ENCODE data around the gene CACHD1. TPM values are rescaled to one million over a fixed set of nuclear protein-coding genes. Genes with fewer than 3 reads are reported as not detected.

CACHD1 gene
- total RNA-seq, 2 experiments from 2014 or later, result 2.6 to 2.9 TPM

- CTCF ChIA-PET, result interaction anchor here (0.6 kb wide), 1 partner anchor 47 kb away, joined by 4 read pairs; no protein-coding TSS in a partner anchor
- Mint-ChIP-seq H3K4me1 (ENCODE audit: low read depth) (peaks cover 8% of the 10 kb centered on the region), H3K27ac (no peak overlapping the region), H3K4me3 (no peak overlapping the region), H3K27me3 (ENCODE audit: low read depth) (no peaks in the 10 kb centered on the region), H3K9me3 (no peaks in the 10 kb centered on the region), H3K36me3 (ENCODE audit: low read depth) (no peaks in the 10 kb centered on the region)
- DNase-seq, result no peak
- intact Hi-C loops (cut with micrococcal nuclease), result no loop called here
Measured at GRCh38 chr1:64517640-64518039, 47.7 kb downstream of the CACHD1 start.

- CTCF ChIA-PET, result no interaction called here
- H3K9me3 Mint-ChIP-seq, result no peaks in the 10 kb centered on the region
Measured at GRCh38 chr1:64518692-64519481, 49.0 kb downstream of the CACHD1 start.

GRCh38 chr1:64519901-64520300 lies 50.0 kb downstream of the CACHD1 start:
- H3K9me3 Mint-ChIP-seq, result no peaks in the 10 kb centered on the region
- no peaks in the 10 kb centered on the region for H3K27me3 Mint-ChIP-seq (ENCODE audit: low read depth)
- H3K4me1 Mint-ChIP-seq (ENCODE audit: low read depth), result peaks cover 6% of the 10 kb centered on the region
- DNase-seq, result no peak
- no peak overlapping the region for H3K4me3 Mint-ChIP-seq
- intact Hi-C loops (cut with micrococcal nuclease), result no loop called here
- CTCF ChIA-PET, result no interaction called here
- no peaks in the 10 kb centered on the region for H3K36me3 Mint-ChIP-seq (ENCODE audit: low read depth)
- H3K27ac Mint-ChIP-seq, result no peak overlapping the region

More at GRCh38 chr1:64518692-64519481, 49.0 kb downstream of the CACHD1 start:
- no peak overlapping the region for H3K4me3 Mint-ChIP-seq
- H3K27me3 Mint-ChIP-seq (ENCODE audit: low read depth), result no peaks in the 10 kb centered on the region
- DNase-seq, result no peak
- H3K27ac Mint-ChIP-seq, result no peak overlapping the region
- no peaks in the 10 kb centered on the region for H3K36me3 Mint-ChIP-seq (ENCODE audit: low read depth)
- intact Hi-C loops (cut with micrococcal nuclease), result no loop called here
- peaks cover 9% of the 10 kb centered on the region for H3K4me1 Mint-ChIP-seq (ENCODE audit: low read depth)

GRCh38 chr1:64522740-64523139 lies 52.8 kb downstream of the CACHD1 start:
- H3K36me3 Mint-ChIP-seq (ENCODE audit: low read depth), result no peaks in the 10 kb centered on the region
- peaks cover 22% of the 10 kb centered on the region for H3K4me1 Mint-ChIP-seq (ENCODE audit: low read depth)
- no peak for DNase-seq
- H3K4me3 Mint-ChIP-seq, result no peak overlapping the region
- no peak overlapping the region for H3K27ac Mint-ChIP-seq
- H3K9me3 Mint-ChIP-seq, result no peaks in the 10 kb centered on the region
- intact Hi-C loops (cut with micrococcal nuclease), result no loop called here
- H3K27me3 Mint-ChIP-seq (ENCODE audit: low read depth), result no peaks in the 10 kb centered on the region
- CTCF ChIA-PET, result no interaction called here

- no peaks in the 10 kb centered on the region for H3K9me3 Mint-ChIP-seq
- no peaks in the 10 kb centered on the region for H3K36me3 Mint-ChIP-seq (ENCODE audit: low read depth)
- H3K4me3 Mint-ChIP-seq, result no peak overlapping the region
- H3K27ac Mint-ChIP-seq, result no peak overlapping the region
- intact Hi-C loops (cut with micrococcal nuclease), result no loop called here
- no peak for DNase-seq
- H3K27me3 Mint-ChIP-seq (ENCODE audit: low read depth), result no peaks in the 10 kb centered on the region
- peaks cover 26% of the 10 kb centered on the region for H3K4me1 Mint-ChIP-seq (ENCODE audit: low read depth)
- CTCF ChIA-PET, result interaction anchor here (0.6 to 1.1 kb wide), 2 partner anchors 106 to 234 kb away, joined by 3 to 4 read pairs; no protein-coding TSS in a partner anchor
Measured at GRCh38 chr1:64523413-64524337, 53.7 kb downstream of the CACHD1 start.

GRCh38 chr1:64524614-64525013 lies 54.7 kb downstream of the CACHD1 start:
- no peaks in the 10 kb centered on the region for H3K27me3 Mint-ChIP-seq (ENCODE audit: low read depth)
- no peaks in the 10 kb centered on the region for H3K9me3 Mint-ChIP-seq
- no peak overlapping the region for H3K27ac Mint-ChIP-seq
- no peaks in the 10 kb centered on the region for H3K36me3 Mint-ChIP-seq (ENCODE audit: low read depth)
- no peak for DNase-seq
- CTCF ChIA-PET, result interaction anchor here (0.6 kb wide), 1 partner anchor 105 kb away, joined by 3 read pairs; no protein-coding TSS in a partner anchor
- no peak overlapping the region for H3K4me3 Mint-ChIP-seq
- intact Hi-C loops (cut with micrococcal nuclease), result no loop called here
- H3K4me1 Mint-ChIP-seq (ENCODE audit: low read depth), result peaks cover 34% of the 10 kb centered on the region

- CTCF ChIA-PET, result no interaction called here
- intact Hi-C loops (cut with micrococcal nuclease), result no loop called here
- no peaks in the 10 kb centered on the region for H3K27me3 Mint-ChIP-seq (ENCODE audit: low read depth)
- H3K9me3 Mint-ChIP-seq, result no peaks in the 10 kb centered on the region
- peaks cover 36% of the 10 kb centered on the region for H3K4me1 Mint-ChIP-seq (ENCODE audit: low read depth)
- no peaks in the 10 kb centered on the region for H3K36me3 Mint-ChIP-seq (ENCODE audit: low read depth)
- no peak for DNase-seq
- H3K27ac Mint-ChIP-seq, result no peak overlapping the region
- H3K4me3 Mint-ChIP-seq, result no peak overlapping the region
Measured at GRCh38 chr1:64525116-64525686, 55.3 kb downstream of the CACHD1 start.

- DNase-seq, result no peak
- Mint-ChIP-seq H3K4me1 (ENCODE audit: low read depth) (peaks cover 38% of the 10 kb centered on the region), H3K27me3 (ENCODE audit: low read depth) (no peaks in the 10 kb centered on the region), H3K36me3 (ENCODE audit: low read depth) (no peaks in the 10 kb centered on the region), H3K4me3 (no peak overlapping the region), H3K9me3 (no peaks in the 10 kb centered on the region), H3K27ac (no peak overlapping the region)
- intact Hi-C loops (cut with micrococcal nuclease), result no loop called here
- CTCF ChIA-PET, result interaction anchor here (0.7 kb wide), 1 partner anchor 14 kb away, joined by 4 read pairs; no protein-coding TSS in a partner anchor
Measured at GRCh38 chr1:64526312-64526711, 56.4 kb downstream of the CACHD1 start.

- Mint-ChIP-seq H3K4me3 (no peak overlapping the region), H3K4me1 (ENCODE audit: low read depth) (peaks cover 40% of the 10 kb centered on the region), H3K36me3 (ENCODE audit: low read depth) (no peaks in the 10 kb centered on the region), H3K9me3 (no peaks in the 10 kb centered on the region), H3K27ac (no peak overlapping the region), H3K27me3 (ENCODE audit: low read depth) (no peaks in the 10 kb centered on the region)
- intact Hi-C loops (cut with micrococcal nuclease), result loop anchor here (1.0 kb wide), 2 partner anchors 11 to 21 kb away; no protein-coding TSS in a partner anchor
- CTCF ChIA-PET, result no interaction called here
- DNase-seq, result peak; percentile 42
Measured at GRCh38 chr1:64527165-64527564, 57.2 kb downstream of the CACHD1 start.

GRCh38 chr1:64527786-64528185 lies 57.9 kb downstream of the CACHD1 start:
- Mint-ChIP-seq H3K4me3 (no peak overlapping the region), H3K27me3 (ENCODE audit: low read depth) (no peaks in the 10 kb centered on the region), H3K36me3 (ENCODE audit: low read depth) (no peaks in the 10 kb centered on the region), H3K4me1 (ENCODE audit: low read depth) (peaks cover 46% of the 10 kb centered on the region), H3K27ac (no peak overlapping the region), H3K9me3 (no peaks in the 10 kb centered on the region)
- no peak for DNase-seq
- CTCF ChIA-PET, result no interaction called here
- intact Hi-C loops (cut with micrococcal nuclease), result loop anchor here (1.0 kb wide), 2 partner anchors 11 to 21 kb away; no protein-coding TSS in a partner anchor

GRCh38 chr1:64530969-64531692 lies 61.2 kb downstream of the CACHD1 start:
- peaks cover 36% of the 10 kb centered on the region for H3K4me1 Mint-ChIP-seq (ENCODE audit: low read depth)
- H3K27ac Mint-ChIP-seq, result no peak overlapping the region

More at GRCh38 chr1:64530969-64531692, 61.2 kb downstream of the CACHD1 start:
- CTCF ChIA-PET, result no interaction called here
- H3K9me3 Mint-ChIP-seq, result no peaks in the 10 kb centered on the region
- H3K27me3 Mint-ChIP-seq (ENCODE audit: low read depth), result no peaks in the 10 kb centered on the region
- no peak overlapping the region for H3K4me3 Mint-ChIP-seq
- intact Hi-C loops (cut with micrococcal nuclease), result no loop called here
- H3K36me3 Mint-ChIP-seq (ENCODE audit: low read depth), result no peaks in the 10 kb centered on the region
- DNase-seq, result no peak
